Stomach (tissue), 9 donors: ENCODE data around the gene GPR37. TPM values are rescaled to one million over a fixed set of nuclear protein-coding genes. Genes with fewer than 3 reads are reported as not detected.

ENCODE experiments used
- DNase-seq, 2 donors: peaks; one replicate each; pipeline versions ENCODE4 v3.0.0 to v3.0.0-alpha.2; 2013 to 2019
- H3K27ac ChIP-seq, 5 donors: fragments of 200-600 bp in 4 of 5; sonication (generic) in 4 of 5; one replicate each; pipeline ENCODE4 v1.5.1; 2013 to 2019; ENCODE audit warnings: mild to moderate bottlenecking in 1 of 5, moderate library complexity in 1 of 5
- H3K27me3 ChIP-seq, 3 donors: fragments of 200-600 bp; sonication (generic); one replicate each; pipeline ENCODE4 v1.5.1; 2017 to 2019; ENCODE audit warnings: mixed run types in 1 of 3
- H3K36me3 ChIP-seq, 4 donors: fragments of 200-600 bp; sonication (generic); 1 replicate in 3 of 4; 2 replicates in 1 of 4; pipeline ENCODE4 v1.5.1; 2016 to 2019
- H3K4me1 ChIP-seq, 4 donors: fragments of 200-600 bp; sonication (generic); one replicate each; pipeline ENCODE4 v1.5.1; 2016 to 2019
- H3K4me3 ChIP-seq, 4 donors: fragments of 200-600 bp; sonication (generic) in 3 of 4; one replicate each; pipeline ENCODE4 v1.5.1; 2016 to 2019; ENCODE audit warnings: mild to moderate bottlenecking in 1 of 4
- H3K9me3 ChIP-seq, 4 donors: fragments of 200-600 bp; sonication (generic); one replicate each; pipeline ENCODE4 v1.5.1; 2016 to 2019
- CTCF ChIP-seq, 7 experiments: fragments of 450-650 bp in 4 of 7; fragments of 200-600 bp in 3 of 7; sonication (generic) in 3 of 7; IDR thresholded peaks; one replicate each; pipeline ENCODE4 v1.5.1; 2016 to 2019; ENCODE audit warnings: antibody characterized with exemption in 7 of 7, control low read depth in 2 of 7, mild to moderate bottlenecking in 1 of 7
- EP300 ChIP-seq: sonication (generic); formaldehyde crosslinking; IDR thresholded peaks from one replicate; pipeline ENCODE4 v1.6.1; 2017; ENCODE audit warnings: antibody characterized with exemption
- POLR2A ChIP-seq, 4 donors: fragments of 450-650 bp; IDR thresholded peaks; one replicate each; pipeline ENCODE4 v1.6.1; 2016; ENCODE audit warnings: antibody characterized with exemption in 4 of 4, control low read depth in 2 of 4, mild to moderate bottlenecking in 1 of 4, moderate library complexity in 1 of 4
- POLR2AphosphoS5 ChIP-seq, 3 donors: sonication (generic); formaldehyde crosslinking; IDR thresholded peaks; one replicate each; pipeline ENCODE4 v1.6.1; 2016; ENCODE audit warnings: antibody characterized with exemption in 3 of 3
- WGBS, 5 donors: extraction: QIAGEN DNeasy Blood & Tissue Kit in 3 of 5; methylation state at CpG; one replicate each; pipeline versions ENCODE4 v1.1.5 to v1.1.7; 2013 to 2018; 5-methylcytosine and 5-hydroxymethylcytosine counted together
- intact Hi-C: fragments of 100-400 bp; cut with DNase I; formaldehyde crosslinking; loops from one replicate; pipeline ENCODE4 v1.15.1; 2023; ENCODE audit warnings: low total_unique reads
- polyA plus RNA-seq, 3 donors: library from polyadenylated mRNA; stranded (reverse); fragments of 200-250 nt; gene quantifications; one replicate each; pipeline ENCODE4 v1.2.3, GENCODE V29; 2013
- total RNA-seq, 5 donors: library from RNA; depleted of rRNA; stranded (reverse); fragments of >200 nt; gene quantifications; one replicate each; pipeline versions ENCODE4 v1.1.0 to v1.2.3, GENCODE V29; 2014 to 2016
- donor health status: healthy with polysubstance abuse.
- donor health status: Bipolar disorder and iron deficiency.
- donor health status: healthy.

The GPR37 gene
- total and polyA plus RNA-seq, 8 donors = under 0.01 to 9.2 (median 0.52) TPM; not detected in 2

- H3K27me3 ChIP-seq = no peaks in the 10 kb centered on the region
- no peaks in the 10 kb centered on the region for H3K4me1 ChIP-seq
- H3K4me3 ChIP-seq = no peak overlapping the region
- TF ChIP-seq POLR2AphosphoS5 (IDR thresholded peaks at IDR 0.05) = no peak
- TF ChIP-seq CTCF (IDR thresholded peaks at IDR 0.05) = no peak
- TF ChIP-seq POLR2A (IDR thresholded peaks at IDR 0.05) = no peak
- no peak for TF ChIP-seq EP300
- no peaks in the 10 kb centered on the region for H3K36me3 ChIP-seq
- no peaks in the 10 kb centered on the region for H3K9me3 ChIP-seq
- H3K27ac ChIP-seq = no peak overlapping the region
- no peak for DNase-seq
- intact Hi-C loops = no loop called here
- 66 to 80% (median 72%) methylated on average over 5 of the region's 5 CpGs for WGBS, 5 donors
Measured at GRCh38 chr7:124724079-124724478, 41.5 kb downstream of the GPR37 start.

- intact Hi-C loops = no loop called here
- Histone ChIP-seq H3K4me3 (no peak overlapping the region), H3K27ac (no peak overlapping the region), H3K27me3 (no peaks in the 10 kb centered on the region), H3K36me3 (no peaks in the 10 kb centered on the region), H3K9me3 (no peaks in the 10 kb centered on the region), H3K4me1 (no peaks in the 10 kb centered on the region)
- no peak for DNase-seq
- TF ChIP-seq EP300 = no peak
- TF ChIP-seq POLR2A (IDR thresholded peaks at IDR 0.05) = no peak
- TF ChIP-seq POLR2AphosphoS5 (IDR thresholded peaks at IDR 0.05) = no peak
- TF ChIP-seq CTCF (IDR thresholded peaks at IDR 0.05) = no peak
- WGBS, 5 donors = 42 to 56% (median 55%) methylated on average over 2 of the region's 2 CpGs
Measured at GRCh38 chr7:124723012-124723411, 42.6 kb downstream of the GPR37 start.

- Histone ChIP-seq H3K4me3 (no peak overlapping the region), H3K4me1 (no peaks in the 10 kb centered on the region), H3K27me3 (no peaks in the 10 kb centered on the region), H3K9me3 (no peaks in the 10 kb centered on the region), H3K27ac (no peak overlapping the region), H3K36me3 (no peaks in the 10 kb centered on the region)
- WGBS, 5 donors = 42 to 65% (median 55%) methylated on average over 3 of the region's 3 CpGs
- TF ChIP-seq CTCF (IDR thresholded peaks at IDR 0.05) = no peak
- TF ChIP-seq POLR2A (IDR thresholded peaks at IDR 0.05) = no peak
- no peak for TF ChIP-seq EP300
- no peak for TF ChIP-seq POLR2AphosphoS5 (IDR thresholded peaks at IDR 0.05)
- peak in 1 of 2 donors; percentile 47 for DNase-seq
- intact Hi-C loops = no loop called here
Measured at GRCh38 chr7:124722292-124722691, 43.3 kb downstream of the GPR37 start.

- 28 to 73% (median 41%) methylated on average over 1 of the region's 1 CpG for WGBS, 5 donors
- Histone ChIP-seq H3K36me3 (no peaks in the 10 kb centered on the region), H3K27me3 (no peaks in the 10 kb centered on the region), H3K4me3 (no peak overlapping the region), H3K4me1 (no peaks in the 10 kb centered on the region), H3K27ac (no peak overlapping the region), H3K9me3 (no peaks in the 10 kb centered on the region)
- intact Hi-C loops = no loop called here
- TF ChIP-seq POLR2AphosphoS5 (IDR thresholded peaks at IDR 0.05) = no peak
- TF ChIP-seq POLR2A (IDR thresholded peaks at IDR 0.05) = no peak
- no peak for TF ChIP-seq EP300
- TF ChIP-seq CTCF (IDR thresholded peaks at IDR 0.05) = no peak
- no peak for DNase-seq
Measured at GRCh38 chr7:124720195-124720594, 45.4 kb downstream of the GPR37 start.
